Measurements from ENCODE around the gene ANKRD16.

GRCh38 chr10:5817322-5818047 is 72.2 kb downstream of the ANKRD16 start:
- TF ChIP-seq CTCF (IDR thresholded peaks at IDR 0.05) (no peak), POLR2A (IDR thresholded peaks at IDR 0.05) (no peak)
